OCI-LY1 (cell line): Measurements from ENCODE around the gene MDM1.

Experiments used
- H2AFZ ChIP-seq: fragments of 200-600 bp; sonication (generic), shearing (Covaris generic); 2 replicates; pipeline ENCODE4 v1.6.0; 2014; ENCODE audit warnings: antibody characterized with exemption, mild to moderate bottlenecking, low read length
- H3F3A ChIP-seq: fragments of 200-600 bp; sonication (generic), shearing (Covaris generic); 2 replicates; pipeline ENCODE4 v1.6.0; 2014; ENCODE audit warnings: mild to moderate bottlenecking, antibody characterized with exemption, low read length, moderate library complexity; ENCODE audit not compliant: insufficient read depth
- H3K27ac ChIP-seq: fragments of 200-600 bp; sonication (generic); 2 replicates; pipeline ENCODE4 v1.5.1; 2014; ENCODE audit warnings: low read length, mixed run types, mild to moderate bottlenecking, low read depth; ENCODE audit not compliant: poor library complexity, severe bottlenecking
- H3K27me3 ChIP-seq: fragments of 200-600 bp; sonication (generic); 2 replicates; pipeline ENCODE4 v1.6.0; 2014; ENCODE audit warnings: antibody characterized with exemption, mild to moderate bottlenecking, low read length, moderate library complexity; ENCODE audit not compliant: insufficient read depth
- H3K36me3 ChIP-seq: fragments of 200-600 bp; sonication (generic); 2 replicates; pipeline ENCODE4 v1.6.1; 2014; ENCODE audit warnings: mild to moderate bottlenecking, antibody characterized with exemption, low read length, moderate library complexity, mixed read lengths; ENCODE audit not compliant: insufficient read depth
- H3K4me1 ChIP-seq: fragments of 200-600 bp; sonication (generic); 2 replicates; pipeline ENCODE4 v1.5.1; 2014; ENCODE audit warnings: mild to moderate bottlenecking, low read length, moderate library complexity; ENCODE audit not compliant: insufficient read depth, severe bottlenecking
- H3K4me2 ChIP-seq: fragments of 200-600 bp; sonication (generic), shearing (Covaris generic); 2 replicates; pipeline ENCODE4 v1.6.1; 2014; ENCODE audit warnings: low read length
- H3K4me3 ChIP-seq: fragments of 200-600 bp; sonication (generic); 2 replicates; pipeline ENCODE4 v1.5.1; 2014; ENCODE audit warnings: low read length, low read depth, mild to moderate bottlenecking, mixed read lengths; ENCODE audit not compliant: poor library complexity, severe bottlenecking
- H3K79me2 ChIP-seq: fragments of 200-600 bp; shearing (Covaris generic); 2 replicates; pipeline ENCODE4 v1.6.1; 2016; ENCODE audit warnings: mixed run types, low read length, mixed read lengths; ENCODE audit not compliant: insufficient read depth
- H3K9ac ChIP-seq: fragments of 200-600 bp; sonication (generic), shearing (Covaris generic); 2 replicates; pipeline ENCODE4 v1.6.1; 2014; ENCODE audit warnings: mild to moderate bottlenecking, low read length, mixed read lengths
- H3K9me2 ChIP-seq: fragments of 200-600 bp; sonication (generic), shearing (Covaris generic); 2 replicates; pipeline ENCODE4 v1.6.1; 2014; ENCODE audit warnings: low read depth, mild to moderate bottlenecking, low read length, mixed read lengths
- H3K9me3 ChIP-seq: fragments of 200-600 bp; shearing (Covaris generic); 2 replicates; pipeline ENCODE4 v1.6.1; 2014; ENCODE audit warnings: low read length, mixed read lengths
- H4K20me1 ChIP-seq: fragments of 200-600 bp; sonication (generic), shearing (Covaris generic); 2 replicates; pipeline ENCODE4 v1.6.0; 2016; ENCODE audit warnings: mild to moderate bottlenecking, low read length; ENCODE audit not compliant: insufficient read depth
- EZH2 ChIP-seq: fragments of 200-600 bp; sonication (generic), shearing (Covaris generic); IDR thresholded peaks from 2 replicates; pipeline ENCODE4 v1.8.0; 2017; ENCODE audit warnings: borderline replicate concordance, mixed run types, mild to moderate bottlenecking, antibody characterized with exemption, low read length, moderate library complexity, mixed read lengths
- TF ChIP-seq, protein P1 (sequence below): fragments of 200-600 bp; sonication (generic), shearing (Covaris generic); IDR thresholded peaks from 2 replicates; pipeline ENCODE4 v1.5.1; 2017; ENCODE audit warnings: mild to moderate bottlenecking, antibody characterized with exemption, low read length, moderate library complexity, mixed read lengths

The MDM1 gene

DNA sequence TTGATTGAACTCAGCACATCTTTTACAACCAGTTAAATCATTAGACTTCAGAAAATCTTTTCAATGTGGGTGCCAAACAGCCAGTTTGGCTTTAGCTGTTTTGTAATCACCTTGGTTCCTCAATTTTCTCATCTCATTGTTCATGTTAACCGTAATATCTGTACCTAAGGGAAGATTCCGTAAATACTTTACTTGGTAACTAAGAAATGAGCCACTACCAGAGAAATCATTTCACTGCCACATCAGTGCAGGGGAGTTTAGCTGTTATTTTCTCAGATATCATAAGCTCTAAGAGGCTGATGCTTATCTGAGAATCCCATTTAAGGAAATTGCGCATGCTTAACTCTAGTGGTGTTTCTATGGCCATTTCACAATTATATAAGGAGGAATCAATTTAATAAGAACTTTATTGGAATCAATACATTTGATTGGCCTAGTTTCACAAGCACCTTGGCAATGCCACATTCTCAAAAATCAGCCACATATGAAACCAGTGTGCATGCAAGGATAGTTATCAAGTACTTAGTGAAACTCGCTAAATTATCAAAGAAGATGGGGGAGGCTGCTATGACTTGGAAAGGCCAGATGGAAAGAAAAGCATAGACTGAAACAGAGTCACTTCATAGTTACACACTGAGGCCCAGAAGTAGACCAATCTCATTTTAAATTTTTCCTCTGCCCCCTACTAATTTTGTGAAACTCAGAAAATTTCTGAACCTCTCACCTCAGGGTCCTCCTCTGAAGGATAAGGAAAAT is 50.7 kb downstream of the MDM1 start:
- H3K4me2 ChIP-seq, result no peak overlapping the region
- H3K79me2 ChIP-seq, result no peaks in the 10 kb centered on the region
- H2AFZ ChIP-seq, result no peak overlapping the region
- H3K36me3 ChIP-seq, result no peaks in the 10 kb centered on the region
- H3K4me1 ChIP-seq, result no peaks in the 10 kb centered on the region
- H3K27me3 ChIP-seq, result no peaks in the 10 kb centered on the region
- H3K9me3 ChIP-seq, result no peaks in the 10 kb centered on the region
- no peak for TF ChIP-seq EZH2
- TF ChIP-seq, protein P1, sequence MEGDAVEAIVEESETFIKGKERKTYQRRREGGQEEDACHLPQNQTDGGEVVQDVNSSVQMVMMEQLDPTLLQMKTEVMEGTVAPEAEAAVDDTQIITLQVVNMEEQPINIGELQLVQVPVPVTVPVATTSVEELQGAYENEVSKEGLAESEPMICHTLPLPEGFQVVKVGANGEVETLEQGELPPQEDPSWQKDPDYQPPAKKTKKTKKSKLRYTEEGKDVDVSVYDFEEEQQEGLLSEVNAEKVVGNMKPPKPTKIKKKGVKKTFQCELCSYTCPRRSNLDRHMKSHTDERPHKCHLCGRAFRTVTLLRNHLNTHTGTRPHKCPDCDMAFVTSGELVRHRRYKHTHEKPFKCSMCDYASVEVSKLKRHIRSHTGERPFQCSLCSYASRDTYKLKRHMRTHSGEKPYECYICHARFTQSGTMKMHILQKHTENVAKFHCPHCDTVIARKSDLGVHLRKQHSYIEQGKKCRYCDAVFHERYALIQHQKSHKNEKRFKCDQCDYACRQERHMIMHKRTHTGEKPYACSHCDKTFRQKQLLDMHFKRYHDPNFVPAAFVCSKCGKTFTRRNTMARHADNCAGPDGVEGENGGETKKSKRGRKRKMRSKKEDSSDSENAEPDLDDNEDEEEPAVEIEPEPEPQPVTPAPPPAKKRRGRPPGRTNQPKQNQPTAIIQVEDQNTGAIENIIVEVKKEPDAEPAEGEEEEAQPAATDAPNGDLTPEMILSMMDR, result no peak
- H3K27ac ChIP-seq, result no peak overlapping the region
- no peak overlapping the region for H3K9ac ChIP-seq
- no peaks in the 10 kb centered on the region for H3K9me2 ChIP-seq
- no peaks in the 10 kb centered on the region for H3F3A ChIP-seq
- H3K4me3 ChIP-seq, result no peak overlapping the region
- H4K20me1 ChIP-seq, result no peaks in the 10 kb centered on the region

DNA sequence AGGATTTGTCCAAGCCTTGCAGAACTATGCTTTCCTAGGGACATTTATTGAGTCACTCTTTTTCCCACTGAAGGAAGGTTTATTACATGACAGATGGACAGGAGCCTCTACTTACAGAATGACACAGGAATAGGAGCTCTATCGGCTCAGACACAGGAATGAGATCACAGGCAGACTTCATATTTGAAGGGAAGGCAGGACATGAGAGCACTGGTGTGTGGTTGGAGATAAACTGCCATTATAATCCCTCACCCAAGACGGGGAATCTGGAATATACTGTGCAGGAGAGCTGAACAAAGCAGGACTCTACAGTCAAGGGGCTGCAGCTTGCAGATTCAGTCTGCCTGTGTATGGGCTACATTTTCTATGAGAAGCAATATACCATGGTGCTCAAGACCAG is 51.9 kb downstream of the MDM1 start:
- Histone ChIP-seq H3K9me3 (no peaks in the 10 kb centered on the region), H3K9ac (no peak overlapping the region), H3F3A (no peaks in the 10 kb centered on the region), H3K36me3 (no peaks in the 10 kb centered on the region), H3K4me2 (no peak overlapping the region), H3K4me3 (no peak overlapping the region), H2AFZ (no peak overlapping the region), H3K27ac (no peak overlapping the region), H3K9me2 (no peaks in the 10 kb centered on the region), H3K27me3 (no peaks in the 10 kb centered on the region), H3K79me2 (no peaks in the 10 kb centered on the region), H3K4me1 (no peaks in the 10 kb centered on the region), H4K20me1 (no peaks in the 10 kb centered on the region)
- TF ChIP-seq, protein P1, result no peak
- TF ChIP-seq EZH2, result no peak

DNA sequence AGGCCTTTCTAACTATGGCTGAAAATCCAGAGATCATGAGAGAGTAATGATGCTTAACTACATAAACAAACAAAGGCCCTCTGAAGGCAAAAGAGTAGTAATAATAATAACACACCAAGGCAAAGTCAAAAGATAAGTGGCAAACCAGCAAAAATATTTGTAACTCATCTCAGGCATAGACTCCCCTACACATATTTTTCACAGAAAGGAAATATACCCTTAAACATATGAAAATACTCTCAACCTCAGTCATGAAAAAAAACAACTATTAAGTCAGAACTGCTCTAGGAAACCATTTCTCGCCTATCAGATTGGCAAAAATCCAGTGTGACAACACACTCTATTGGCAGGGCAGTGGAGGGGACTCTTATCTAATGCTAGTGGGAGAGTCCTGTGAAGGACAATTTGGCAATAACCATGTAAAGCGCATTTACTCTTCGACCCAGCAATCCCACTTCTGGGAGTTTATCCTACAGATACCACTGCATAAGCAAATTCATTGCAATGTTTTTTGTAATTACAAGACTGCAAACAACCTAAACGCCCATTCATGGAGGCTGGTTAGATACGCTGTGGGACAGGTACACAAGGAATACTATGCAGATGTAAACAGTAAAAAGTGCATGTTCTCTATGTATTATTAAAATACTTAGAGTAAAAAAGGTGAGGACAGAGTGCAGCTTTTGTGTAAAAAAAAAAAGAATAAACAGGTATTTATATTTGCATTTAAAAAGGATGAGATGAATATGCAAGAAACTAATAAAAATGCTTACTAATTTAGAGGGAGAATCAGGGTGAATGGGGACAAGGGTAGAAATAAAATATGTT is 52.7 kb downstream of the MDM1 start:
- Histone ChIP-seq H3K4me3 (no peak overlapping the region), H2AFZ (no peak overlapping the region), H3K27ac (no peak overlapping the region), H4K20me1 (no peaks in the 10 kb centered on the region), H3K4me2 (no peak overlapping the region), H3K4me1 (no peaks in the 10 kb centered on the region), H3K79me2 (no peaks in the 10 kb centered on the region), H3K9me3 (no peaks in the 10 kb centered on the region), H3K36me3 (no peaks in the 10 kb centered on the region), H3F3A (no peaks in the 10 kb centered on the region), H3K9me2 (no peaks in the 10 kb centered on the region), H3K9ac (no peak overlapping the region), H3K27me3 (no peaks in the 10 kb centered on the region)
- TF ChIP-seq, protein P1, result no peak
- TF ChIP-seq EZH2, result no peak
